Mammary epithelial cell (primary cell): ENCODE data around the gene EGFL6.
"Not testable (repeated sequence)": the region's sequence is repeated elsewhere in the genome, so short reads cannot be mapped to it uniquely, and the experiment has no call there.

Experiments
- EZH2 ChIP-seq: IDR thresholded peaks from 2 replicates; pipeline ENCODE4 v1.6.1; 2012; ENCODE audit warnings: low read length, inconsistent platforms, borderline replicate concordance
- TF ChIP-seq, protein P1 (sequence below), 2 donors: IDR thresholded peaks in 1 of 2; conservative IDR thresholded peaks in 1 of 2; 2 replicates each; pipeline ENCODE4 v1.5.1; 2011 to 2012; ENCODE audit warnings: inconsistent platforms in 2 of 2, low read length in 2 of 2, mild to moderate bottlenecking in 2 of 2, control low read depth in 1 of 2, low read depth in 1 of 2; ENCODE audit not compliant: insufficient read depth in 1 of 2; ENCODE audit errors: extremely low read depth in 1 of 2

DNA sequence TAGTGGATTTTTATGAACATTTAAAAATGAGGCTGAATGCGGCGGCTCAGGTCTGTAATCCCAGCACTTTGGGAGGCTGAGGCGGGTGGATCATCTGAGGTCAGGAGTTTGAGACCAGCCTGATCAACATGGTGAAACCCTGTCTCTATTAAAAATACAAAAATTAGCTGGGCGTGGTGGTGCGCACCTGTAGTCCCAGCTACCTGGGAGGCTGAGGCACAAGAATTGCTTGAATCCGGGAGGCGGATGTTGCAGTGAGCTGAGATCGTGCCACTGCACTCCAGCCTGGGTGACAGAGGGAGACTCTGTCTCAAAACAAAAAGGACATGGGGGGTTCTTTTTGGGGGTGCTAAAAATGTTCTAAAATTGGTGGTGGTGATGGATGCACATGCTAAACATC, 100.4 kb downstream of the EGFL6 start:
- TF ChIP-seq, protein P1, sequence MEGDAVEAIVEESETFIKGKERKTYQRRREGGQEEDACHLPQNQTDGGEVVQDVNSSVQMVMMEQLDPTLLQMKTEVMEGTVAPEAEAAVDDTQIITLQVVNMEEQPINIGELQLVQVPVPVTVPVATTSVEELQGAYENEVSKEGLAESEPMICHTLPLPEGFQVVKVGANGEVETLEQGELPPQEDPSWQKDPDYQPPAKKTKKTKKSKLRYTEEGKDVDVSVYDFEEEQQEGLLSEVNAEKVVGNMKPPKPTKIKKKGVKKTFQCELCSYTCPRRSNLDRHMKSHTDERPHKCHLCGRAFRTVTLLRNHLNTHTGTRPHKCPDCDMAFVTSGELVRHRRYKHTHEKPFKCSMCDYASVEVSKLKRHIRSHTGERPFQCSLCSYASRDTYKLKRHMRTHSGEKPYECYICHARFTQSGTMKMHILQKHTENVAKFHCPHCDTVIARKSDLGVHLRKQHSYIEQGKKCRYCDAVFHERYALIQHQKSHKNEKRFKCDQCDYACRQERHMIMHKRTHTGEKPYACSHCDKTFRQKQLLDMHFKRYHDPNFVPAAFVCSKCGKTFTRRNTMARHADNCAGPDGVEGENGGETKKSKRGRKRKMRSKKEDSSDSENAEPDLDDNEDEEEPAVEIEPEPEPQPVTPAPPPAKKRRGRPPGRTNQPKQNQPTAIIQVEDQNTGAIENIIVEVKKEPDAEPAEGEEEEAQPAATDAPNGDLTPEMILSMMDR (conservative IDR thresholded peaks at IDR 0.05 in 1 of 2, IDR thresholded peaks at IDR 0.05 in 1 of 2; ENCODE audit: extremely low read depth in 1 of 2, insufficient read depth in 1 of 2, low read depth in 1 of 2, low read length in 2 of 2), result not testable (repeated sequence)
- not testable (repeated sequence) for TF ChIP-seq EZH2
